Muscle of back (tissue), 11 donors: ENCODE results near the gene KLF12. TPM values are rescaled to one million over a fixed set of nuclear protein-coding genes. Genes with fewer than 3 reads are reported as not detected.

ENCODE experiments used
- DNase-seq, 3 donors: peaks; one replicate each; pipeline versions ENCODE4 v3.0.0 to v3.0.0-alpha.2; 2013
- polyA plus RNA-seq, 10 donors: library from polyadenylated mRNA; unstranded; fragments of 120-200 nt; gene quantifications; one replicate each; pipeline ENCODE4 v1.2.1, GENCODE V29; 2013; ENCODE audit not compliant: insufficient read length in 10 of 10

The KLF12 gene
- polyA plus RNA-seq, 10 donors, result 19.2 to 26.0 (median 22.1) TPM

GRCh38 chr13:74135326-74136083 lies 1.3 kb upstream of the KLF12 start:
- DNase-seq, result peak; percentile 71 to 94 (median 88)

- DNase-seq, result no peak
Observed at GRCh38 chr13:74134777-74135325, 647 bp upstream of the KLF12 start.

GRCh38 chr13:74133657-74134201 lies 475 bp downstream of the KLF12 start:
- peak; percentile 95 to 98 (median 95) for DNase-seq

GRCh38 chr13:74132776-74133656 lies 1.2 kb downstream of the KLF12 start:
- DNase-seq, result peak in 2 of 3 donors; percentile 43 to 71

DNA sequence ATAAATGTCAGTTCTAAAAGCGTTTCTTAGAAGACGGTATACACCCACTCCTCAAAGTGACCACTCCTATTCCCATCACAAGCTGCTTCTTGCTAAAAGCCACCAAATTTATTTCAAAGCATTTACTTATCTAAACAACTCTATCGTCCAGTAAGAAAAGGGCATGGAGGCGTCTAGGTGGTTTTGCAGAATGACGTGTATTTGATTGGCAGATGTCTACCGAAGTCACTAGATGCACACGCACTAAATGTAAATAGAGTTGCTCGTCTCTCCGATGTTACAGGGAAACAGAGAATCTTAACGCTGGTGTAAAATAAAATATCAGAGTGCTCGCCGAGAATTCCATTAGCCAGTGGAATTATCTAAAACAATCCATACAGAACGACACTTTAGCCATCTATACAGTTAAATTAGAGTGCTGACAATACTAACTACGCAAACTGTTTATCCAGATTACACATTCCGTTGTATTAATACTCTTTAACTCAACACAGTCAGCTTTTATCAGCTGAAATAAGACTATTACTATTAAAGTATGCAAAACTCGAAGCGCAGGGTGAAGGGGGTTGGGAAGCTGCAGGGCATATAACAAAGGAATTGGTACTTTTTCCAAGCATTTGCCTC lies 1.9 kb downstream of the KLF12 start:
- peak; percentile 32 to 84 (median 54) for DNase-seq

- peak; percentile 34 to 71 (median 38) for DNase-seq
Observed at GRCh38 chr13:74131227-74131626, 3.0 kb downstream of the KLF12 start.

- no peak for DNase-seq
Observed at GRCh38 chr13:74129500-74130191, 4.6 kb downstream of the KLF12 start.

GRCh38 chr13:74128156-74128767 lies 5.9 kb downstream of the KLF12 start:
- no peak for DNase-seq

- DNase-seq, result no peak
Observed at GRCh38 chr13:74118328-74118727, 15.9 kb downstream of the KLF12 start.

DNA sequence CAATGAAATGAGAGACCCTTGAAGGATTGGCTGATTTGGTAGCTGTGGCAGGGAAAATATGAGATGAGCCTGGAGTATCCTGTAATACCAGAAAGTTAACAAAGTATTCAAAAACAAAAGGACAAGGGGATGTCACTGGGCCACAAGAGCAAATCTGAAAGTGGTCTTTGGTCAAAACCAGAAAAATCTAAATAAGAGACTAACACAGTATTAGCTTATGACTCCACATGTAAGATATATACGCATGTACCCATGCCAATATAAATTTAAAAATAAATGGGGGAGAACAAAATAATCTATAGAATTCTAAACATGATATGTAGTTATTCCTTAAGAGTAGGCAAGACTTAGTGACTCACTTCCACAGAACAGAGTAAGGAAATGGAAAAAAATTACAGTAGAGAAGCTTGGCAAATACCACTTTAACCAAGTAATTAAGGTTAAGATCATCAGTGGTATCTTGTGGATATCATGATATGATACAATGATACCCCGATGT lies 16.9 kb downstream of the KLF12 start:
- DNase-seq, result no peak

DNA sequence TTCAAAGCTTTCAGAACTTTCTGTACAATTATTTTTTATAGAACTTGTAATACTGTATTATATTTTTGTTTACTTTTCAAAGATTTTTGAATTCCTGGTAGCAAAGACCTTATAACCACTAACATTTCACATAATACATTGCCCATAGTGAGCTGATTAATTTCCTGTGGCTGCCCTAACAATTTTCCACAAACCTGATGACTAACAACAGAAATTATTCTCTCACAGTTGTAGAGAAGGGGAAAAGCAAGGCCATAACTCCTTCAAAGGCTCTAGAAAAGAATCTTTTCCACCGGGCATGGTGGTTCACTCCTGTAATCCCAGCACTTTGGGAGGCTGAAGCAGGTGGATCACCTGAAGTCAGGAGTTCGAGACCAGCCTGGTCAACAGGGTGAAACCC lies 19.1 kb downstream of the KLF12 start:
- peak in 1 of 3 donors; percentile 47 for DNase-seq

GRCh38 chr13:74114641-74115040 lies 19.6 kb downstream of the KLF12 start:
- no peak for DNase-seq

- DNase-seq, result no peak
Observed at GRCh38 chr13:74114202-74114601, 20.0 kb downstream of the KLF12 start.

DNA sequence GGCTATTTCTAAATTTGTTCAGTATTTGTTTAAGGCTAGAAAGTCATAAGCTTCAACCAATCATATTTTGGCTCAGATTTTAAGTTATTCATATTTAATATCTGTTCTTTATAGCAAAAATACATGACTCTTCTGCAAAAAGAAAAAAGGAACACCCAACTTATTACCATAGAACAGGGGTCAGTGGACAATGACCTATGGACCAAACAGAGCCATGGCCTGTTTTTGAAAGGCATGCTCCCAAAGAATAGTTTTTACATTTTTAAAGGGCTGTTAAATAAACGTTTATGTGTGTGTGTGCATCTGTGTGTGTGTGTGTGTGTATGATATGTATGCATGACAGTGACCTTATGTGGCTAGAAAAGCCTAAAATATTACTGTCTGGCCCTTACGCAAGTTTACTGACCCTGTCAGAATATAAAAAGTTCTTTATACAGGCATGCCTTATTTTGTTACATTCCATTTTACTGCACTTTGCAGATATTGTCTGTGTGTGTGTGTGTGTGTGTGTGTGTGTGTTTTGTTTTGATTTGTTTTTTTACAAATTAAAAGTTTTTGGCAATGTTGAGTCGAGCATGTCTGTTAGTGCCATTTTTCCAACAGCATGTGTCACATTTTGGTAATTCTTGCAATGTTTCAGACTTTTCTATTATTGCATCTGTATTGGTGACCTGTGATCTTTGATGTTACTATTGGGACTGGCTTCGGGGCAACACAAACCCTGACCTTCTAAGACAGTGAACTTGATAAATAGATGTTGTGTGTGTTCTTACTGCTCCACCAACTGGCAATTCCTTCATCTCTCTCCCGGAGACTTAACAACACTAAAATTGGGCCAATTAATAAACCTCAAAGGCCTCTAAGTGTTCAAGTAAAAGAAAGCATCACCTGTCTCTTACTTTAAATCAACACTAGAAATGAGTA lies 22.0 kb downstream of the KLF12 start:
- DNase-seq, result no peak

DNA sequence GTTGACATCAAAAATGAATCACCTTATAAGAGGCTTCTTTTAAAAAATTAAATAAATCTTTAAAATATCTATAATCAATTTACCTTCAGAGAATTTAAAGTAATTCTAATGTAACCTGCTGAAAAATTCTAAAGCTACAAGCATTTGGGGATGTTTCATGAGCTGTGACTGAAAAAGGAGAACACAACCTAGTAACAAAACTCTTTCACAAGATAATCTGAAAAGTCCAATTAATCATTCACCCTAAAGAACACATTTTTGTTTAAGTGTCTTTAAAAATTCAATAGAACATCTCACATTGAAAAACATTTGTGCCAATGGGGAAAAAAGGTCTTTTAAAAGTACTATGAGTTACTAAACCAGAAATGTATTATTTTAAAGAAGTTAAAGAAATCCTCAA lies 22.8 kb downstream of the KLF12 start:
- no peak for DNase-seq

GRCh38 chr13:74110053-74110452 lies 24.2 kb downstream of the KLF12 start:
- DNase-seq, result no peak

DNA sequence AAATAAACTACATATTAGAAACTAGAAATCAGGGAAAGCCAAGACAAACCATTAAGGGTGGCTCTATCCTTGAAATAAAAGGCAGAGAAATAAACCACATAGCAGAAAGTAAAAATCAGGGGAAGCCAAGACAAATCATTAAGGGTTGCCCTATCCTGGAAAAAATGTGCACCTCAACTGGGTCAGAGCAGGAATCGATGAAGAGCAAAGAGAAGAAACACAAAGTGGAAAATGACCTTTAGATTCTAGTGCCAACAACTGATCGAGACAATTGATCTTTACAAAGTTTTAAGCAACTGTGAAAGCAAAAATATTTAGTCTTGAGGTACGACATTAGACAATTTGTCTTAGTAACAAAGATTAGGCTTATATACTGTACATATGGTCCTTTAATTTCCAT lies 26.6 kb downstream of the KLF12 start:
- DNase-seq, result no peak

DNA sequence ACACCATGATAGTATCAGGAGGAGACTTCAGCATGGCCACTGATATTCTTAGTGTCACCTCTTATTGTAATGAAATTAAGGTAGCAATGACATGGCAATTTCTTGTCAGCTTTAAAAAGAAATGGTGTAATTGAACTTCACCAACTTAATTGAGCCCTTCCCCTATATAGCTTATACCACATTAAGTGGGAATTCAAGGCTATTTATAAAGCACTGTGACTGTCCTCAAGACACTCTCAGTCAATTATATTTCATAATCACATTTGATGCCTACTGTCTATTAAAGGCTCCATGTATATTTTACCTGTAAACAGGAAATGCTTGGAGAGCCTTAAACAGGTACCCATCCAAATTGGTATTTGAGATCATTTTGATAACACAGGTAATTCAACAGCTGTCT lies 28.3 kb downstream of the KLF12 start:
- DNase-seq, result no peak

DNA sequence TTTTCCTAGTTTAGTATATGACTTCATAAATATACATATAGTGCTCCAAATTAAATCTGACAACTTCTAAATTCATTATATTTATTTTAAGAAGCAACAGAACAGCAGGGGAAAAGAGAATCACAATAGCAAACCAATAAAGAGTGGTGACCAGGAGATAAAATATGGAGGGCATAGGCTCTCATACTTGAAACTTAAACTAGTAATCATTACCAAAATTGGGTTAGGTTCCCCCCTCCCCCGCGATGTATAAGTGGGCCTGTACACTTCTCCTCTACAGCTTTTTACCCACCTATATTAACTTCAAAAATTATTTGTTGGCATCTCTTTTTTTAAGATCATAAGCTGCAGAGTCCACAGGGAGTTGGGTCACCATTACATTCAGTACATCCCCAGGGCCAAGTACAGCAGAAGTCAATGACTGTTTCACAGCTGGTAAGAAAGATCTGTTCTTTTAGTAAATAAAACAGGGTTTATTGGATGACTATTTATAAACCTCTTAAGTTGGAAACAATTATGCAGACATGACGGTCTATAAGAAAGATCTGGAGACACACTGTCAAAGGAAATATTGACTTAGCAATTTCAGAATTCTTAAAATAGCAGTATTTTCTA lies 29.4 kb downstream of the KLF12 start:
- DNase-seq, result no peak
